Ovary (tissue), 3 donors: Measurements from ENCODE around the gene CCL8.

Experiments used
- EP300 ChIP-seq: sonication (generic); formaldehyde crosslinking; IDR thresholded peaks from one replicate; pipeline ENCODE4 v1.6.1; 2017; ENCODE audit warnings: antibody characterized with exemption
- POLR2A ChIP-seq: fragments of 450-650 bp; IDR thresholded peaks from one replicate; pipeline ENCODE4 v1.6.1; 2017; ENCODE audit warnings: antibody characterized with exemption, mild to moderate bottlenecking, moderate library complexity
- TF ChIP-seq, protein P1 (sequence below), 3 donors: fragments of 450-650 bp in 2 of 3; fragments of 200-600 bp in 1 of 3; IDR thresholded peaks; one replicate each; pipeline versions ENCODE4 v1.5.1 to v1.8.0; 2016 to 2022; ENCODE audit warnings: antibody characterized with exemption in 3 of 3, mild to moderate bottlenecking in 1 of 3
- donor health status: DM: no; HTN: no; CAD: no.

DNA sequence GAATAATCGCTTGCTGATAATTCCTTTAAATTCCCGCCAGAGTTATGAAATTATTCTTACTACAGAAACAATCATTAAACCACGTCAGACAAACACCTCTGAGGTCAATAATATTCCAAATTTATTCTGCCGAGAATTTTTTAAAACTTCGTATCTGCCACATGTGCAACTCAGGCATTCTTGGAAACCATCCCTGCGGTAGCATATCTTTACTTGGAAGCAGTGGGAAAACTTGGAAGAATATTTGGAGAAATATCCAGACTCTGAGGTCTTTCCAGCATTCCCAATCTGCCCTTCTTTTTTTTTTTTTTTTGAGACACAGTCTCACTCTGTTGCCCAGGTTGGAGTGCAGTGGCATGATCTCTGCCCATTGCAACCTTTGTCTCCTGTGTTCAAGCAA lies 35.7 kb upstream of the CCL8 start:
- TF ChIP-seq, protein P1, sequence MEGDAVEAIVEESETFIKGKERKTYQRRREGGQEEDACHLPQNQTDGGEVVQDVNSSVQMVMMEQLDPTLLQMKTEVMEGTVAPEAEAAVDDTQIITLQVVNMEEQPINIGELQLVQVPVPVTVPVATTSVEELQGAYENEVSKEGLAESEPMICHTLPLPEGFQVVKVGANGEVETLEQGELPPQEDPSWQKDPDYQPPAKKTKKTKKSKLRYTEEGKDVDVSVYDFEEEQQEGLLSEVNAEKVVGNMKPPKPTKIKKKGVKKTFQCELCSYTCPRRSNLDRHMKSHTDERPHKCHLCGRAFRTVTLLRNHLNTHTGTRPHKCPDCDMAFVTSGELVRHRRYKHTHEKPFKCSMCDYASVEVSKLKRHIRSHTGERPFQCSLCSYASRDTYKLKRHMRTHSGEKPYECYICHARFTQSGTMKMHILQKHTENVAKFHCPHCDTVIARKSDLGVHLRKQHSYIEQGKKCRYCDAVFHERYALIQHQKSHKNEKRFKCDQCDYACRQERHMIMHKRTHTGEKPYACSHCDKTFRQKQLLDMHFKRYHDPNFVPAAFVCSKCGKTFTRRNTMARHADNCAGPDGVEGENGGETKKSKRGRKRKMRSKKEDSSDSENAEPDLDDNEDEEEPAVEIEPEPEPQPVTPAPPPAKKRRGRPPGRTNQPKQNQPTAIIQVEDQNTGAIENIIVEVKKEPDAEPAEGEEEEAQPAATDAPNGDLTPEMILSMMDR (IDR thresholded peaks at IDR 0.05): no peak
- no peak for TF ChIP-seq EP300
- TF ChIP-seq POLR2A: no peak
